HS-27A (cell line): ENCODE measurements around the gene VRK3.

Experiments used
- DNase-seq: peaks from one replicate; pipeline ENCODE4 v3.0.0-alpha.2; 2012; ENCODE audit warnings: low read depth, missing footprints

The VRK3 gene

GRCh38 chr19:50030937-50031336 is 5.8 kb upstream of the VRK3 start:
- DNase-seq: no peak

GRCh38 chr19:50030225-50030624 is 5.1 kb upstream of the VRK3 start:
- DNase-seq: no peak

GRCh38 chr19:50026550-50026906 is 1.4 kb upstream of the VRK3 start:
- no peak for DNase-seq

GRCh38 chr19:50025794-50026549 is 800 bp upstream of the VRK3 start, which contains the start of gene ZNF473:
TSS of gene ZNF473 (plus strand) at chr19:50026005. CDS start at chr19:50031083, 5,078 bp downstream.
- DNase-seq: no peak

GRCh38 chr19:50024719-50025021 is 502 bp downstream of the VRK3 start:
- DNase-seq: no peak

- no peak for DNase-seq
Observed at GRCh38 chr19:50022823-50023222, 2.3 kb downstream of the VRK3 start.

GRCh38 chr19:50020481-50020880 is 4.7 kb downstream of the VRK3 start:
- DNase-seq: no peak

- DNase-seq: no peak
Observed at GRCh38 chr19:50016225-50016807, 8.9 kb downstream of the VRK3 start.

- no peak for DNase-seq
Observed at GRCh38 chr19:50008532-50008931, 16.6 kb downstream of the VRK3 start.

- no peak for DNase-seq
Observed at GRCh38 chr19:50007947-50008346, 17.2 kb downstream of the VRK3 start.

- DNase-seq: no peak
Observed at GRCh38 chr19:50007170-50007569, 18.0 kb downstream of the VRK3 start.

- DNase-seq: no peak
Observed at GRCh38 chr19:50005428-50005827, 19.7 kb downstream of the VRK3 start.

- DNase-seq: peak; percentile 92
Observed at GRCh38 chr19:50003810-50004419, 21.3 kb downstream of the VRK3 start.

- DNase-seq: no peak
Observed at GRCh38 chr19:50003254-50003788, 21.9 kb downstream of the VRK3 start.

GRCh38 chr19:50002386-50002960 is 22.7 kb downstream of the VRK3 start:
- DNase-seq: no peak

- no peak for DNase-seq
Observed at GRCh38 chr19:50001775-50002174, 23.4 kb downstream of the VRK3 start.

GRCh38 chr19:50000841-50001557 is 24.2 kb downstream of the VRK3 start:
- no peak for DNase-seq

GRCh38 chr19:50000038-50000840 is 24.9 kb downstream of the VRK3 start:
- no peak for DNase-seq

- no peak for DNase-seq
Observed at GRCh38 chr19:49999371-50000010, 25.7 kb downstream of the VRK3 start.

GRCh38 chr19:49997709-49998108 is 27.5 kb downstream of the VRK3 start:
- DNase-seq: no peak

GRCh38 chr19:49988433-49988832 is 36.7 kb downstream of the VRK3 start:
- DNase-seq: no peak
